Measurements from ENCODE around the gene KIFBP. TPM values are rescaled to one million over a fixed set of nuclear protein-coding genes. Genes with fewer than 3 reads are reported as not detected.

Gene KIFBP
- total RNA-seq, 1 experiment from 2014 or later, result 44.7 TPM

DNA sequence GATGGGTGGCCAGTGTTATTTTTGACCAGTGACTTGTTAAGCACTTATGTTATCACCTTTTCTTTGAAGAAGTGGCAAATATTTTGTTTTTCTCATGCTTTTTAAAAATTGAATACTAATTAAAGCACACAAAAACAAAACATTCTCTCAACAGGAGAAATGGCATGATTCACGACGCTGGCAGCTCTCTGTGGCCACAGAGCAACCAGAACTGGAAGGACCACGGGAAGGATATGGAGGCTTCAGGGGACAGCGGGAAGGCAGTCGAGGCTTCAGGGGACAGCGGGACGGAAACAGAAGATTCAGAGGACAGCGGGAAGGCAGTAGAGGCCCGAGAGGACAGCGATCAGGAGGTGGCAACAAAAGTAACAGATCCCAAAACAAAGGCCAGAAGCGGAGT lies 6.2 kb upstream of the KIFBP start:
- no peak overlapping the region for H3K56ac ChIP-seq (ENCODE audit: insufficient read length, low read depth, low read length)
- no peak overlapping the region for H2BK15ac ChIP-seq (ENCODE audit: low read depth, low read length)
- no peaks in the 10 kb centered on the region for H3K4me1 Mint-ChIP-seq
- H3K18ac ChIP-seq (ENCODE audit: insufficient read length, low read depth, low read length), result no peak overlapping the region
- H2AK5ac ChIP-seq (ENCODE audit: insufficient read length, low read length), result no peak overlapping the region
- H4K20me1 ChIP-seq (ENCODE audit: control insufficient read depth, insufficient read depth, insufficient read length), result no peaks in the 10 kb centered on the region
- H3K27ac Mint-ChIP-seq, result peak overlapping the region in 2 of 3 experiments; percentile 8 to 13; a peak in 4 of 7 replicates
- no peaks in the 10 kb centered on the region for H3K9me3 ChIP-seq (ENCODE audit: control insufficient read depth, low read depth, low read length)
- H3T11ph ChIP-seq (ENCODE audit: low read length), result no peak overlapping the region
- no peaks in the 10 kb centered on the region for H3K4me1 ChIP-seq (ENCODE audit: insufficient read depth, low read length)
- WGBS (ENCODE audit: extremely low coverage, insufficient read length, low lambda C conversion rate), result no CpG with 5 or more reads among the region's 11 CpGs
- H4K91ac ChIP-seq (ENCODE audit: insufficient read length, low read depth, low read length), result no peak overlapping the region
- H3K4me3 Mint-ChIP-seq, result no peak overlapping the region
- H4K8ac ChIP-seq (replicated peaks; ENCODE audit: insufficient read length, low read depth, low read length), result no peak overlapping the region
- no peak overlapping the region for H3K4ac ChIP-seq (ENCODE audit: low read depth, low read length)
- DNase-seq, result no peak
- no peak overlapping the region for H3K9ac ChIP-seq (ENCODE audit: extremely low read depth, insufficient read length, low read length)
- no peaks in the 10 kb centered on the region for H3K23me2 ChIP-seq (ENCODE audit: insufficient read length, low read depth, low read length, poor library complexity, severe bottlenecking)
- H3K9me3 Mint-ChIP-seq, result no peaks in the 10 kb centered on the region
- TF ChIP-seq, protein P1, sequence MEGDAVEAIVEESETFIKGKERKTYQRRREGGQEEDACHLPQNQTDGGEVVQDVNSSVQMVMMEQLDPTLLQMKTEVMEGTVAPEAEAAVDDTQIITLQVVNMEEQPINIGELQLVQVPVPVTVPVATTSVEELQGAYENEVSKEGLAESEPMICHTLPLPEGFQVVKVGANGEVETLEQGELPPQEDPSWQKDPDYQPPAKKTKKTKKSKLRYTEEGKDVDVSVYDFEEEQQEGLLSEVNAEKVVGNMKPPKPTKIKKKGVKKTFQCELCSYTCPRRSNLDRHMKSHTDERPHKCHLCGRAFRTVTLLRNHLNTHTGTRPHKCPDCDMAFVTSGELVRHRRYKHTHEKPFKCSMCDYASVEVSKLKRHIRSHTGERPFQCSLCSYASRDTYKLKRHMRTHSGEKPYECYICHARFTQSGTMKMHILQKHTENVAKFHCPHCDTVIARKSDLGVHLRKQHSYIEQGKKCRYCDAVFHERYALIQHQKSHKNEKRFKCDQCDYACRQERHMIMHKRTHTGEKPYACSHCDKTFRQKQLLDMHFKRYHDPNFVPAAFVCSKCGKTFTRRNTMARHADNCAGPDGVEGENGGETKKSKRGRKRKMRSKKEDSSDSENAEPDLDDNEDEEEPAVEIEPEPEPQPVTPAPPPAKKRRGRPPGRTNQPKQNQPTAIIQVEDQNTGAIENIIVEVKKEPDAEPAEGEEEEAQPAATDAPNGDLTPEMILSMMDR (conservative IDR thresholded peaks at IDR 0.05), result no peak
- H3K14ac ChIP-seq (ENCODE audit: insufficient read depth, low read length), result no peak overlapping the region
- no peaks in the 10 kb centered on the region; the same call in none of the 2 replicates for H3K27me3 Mint-ChIP-seq (ENCODE audit: low read depth)
- H3K27ac ChIP-seq (ENCODE audit: insufficient read length, low read depth, low read length), result no peak overlapping the region
- no peak overlapping the region for H2BK20ac ChIP-seq (ENCODE audit: low read depth, low read length, poor library complexity, severe bottlenecking)
- no peaks in the 10 kb centered on the region for H3K27me3 ChIP-seq (ENCODE audit: insufficient read depth, low read length)
- H3K36me3 Mint-ChIP-seq (ENCODE audit: insufficient read depth in 1 of 3, low read depth in 3 of 3), result peaks cover 37 to 78% (median 62%) of the 10 kb centered on the region in 3 experiments
- no peak overlapping the region for H2BK5ac ChIP-seq (ENCODE audit: insufficient read length, low read length)
- H2BK12ac ChIP-seq (ENCODE audit: insufficient read length, low read depth, low read length), result no peak overlapping the region
- peaks cover 5% of the 10 kb centered on the region for H3K79me1 ChIP-seq (ENCODE audit: insufficient read depth, low read depth, low read length, poor library complexity, severe bottlenecking)
- no peak overlapping the region for H2AFZ ChIP-seq (ENCODE audit: low read length)
- no peaks in the 10 kb centered on the region for H3K79me2 ChIP-seq (ENCODE audit: insufficient read depth, low read length)
- no peak overlapping the region for H3K23ac ChIP-seq (ENCODE audit: insufficient read length, low read depth, low read length)
- H3K4me2 ChIP-seq (ENCODE audit: insufficient read depth, insufficient read length, low read length), result no peak overlapping the region
- no peak overlapping the region for H2BK120ac ChIP-seq (ENCODE audit: low read depth, low read length, poor library complexity, severe bottlenecking)
- no peak overlapping the region for H4K5ac ChIP-seq (ENCODE audit: insufficient read length, low read depth, low read length)
